Left forelimb (tissue), 1 donor: Measurements from ENCODE around the gene GAL3ST1.
"Not testable (repeated sequence)": the region's sequence is repeated elsewhere in the genome, so short reads cannot be mapped to it uniquely, and the experiment has no call there.

Experiments
- DNase-seq: peaks from one replicate; pipeline ENCODE4 v3.0.0-alpha.2; 2018; ENCODE audit warnings: low spot score

The GAL3ST1 gene

GRCh38 chr22:30596886-30597285 lies 22.4 kb upstream of the GAL3ST1 start:
- no peak for DNase-seq

- no peak for DNase-seq
Observed at GRCh38 chr22:30596199-30596598, 21.7 kb upstream of the GAL3ST1 start.

- DNase-seq, result not testable (repeated sequence)
Observed at GRCh38 chr22:30592360-30592713, 17.9 kb upstream of the GAL3ST1 start.

GRCh38 chr22:30591588-30592359 lies 17.3 kb upstream of the GAL3ST1 start, which contains the start of gene PES1:
TSS of gene PES1 (minus strand) at chr22:30591910. CDS start at chr22:30591833, 77 bp downstream.
- DNase-seq, result peak; percentile 95

DNA sequence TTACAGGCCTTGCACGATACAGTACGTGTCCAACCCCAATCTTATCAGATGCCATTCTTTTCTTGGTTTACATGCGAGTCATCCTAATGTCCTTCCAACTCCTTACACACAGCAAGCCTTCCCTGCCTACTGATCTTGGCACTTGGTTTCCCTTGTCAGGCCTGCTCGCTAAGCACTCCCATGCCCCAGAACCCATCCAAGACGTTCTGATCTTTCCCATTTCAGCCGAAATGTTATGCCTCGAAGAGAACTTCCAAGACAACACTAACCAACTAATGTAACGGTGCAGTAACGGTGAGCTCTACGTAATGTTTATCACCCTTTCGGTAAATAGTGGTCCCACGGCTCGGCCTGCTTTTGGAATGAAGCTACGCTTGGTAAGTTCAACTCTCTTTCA lies 16.7 kb upstream of the GAL3ST1 start:
- no peak for DNase-seq

GRCh38 chr22:30586414-30586813 lies 11.9 kb upstream of the GAL3ST1 start:
- no peak for DNase-seq

DNA sequence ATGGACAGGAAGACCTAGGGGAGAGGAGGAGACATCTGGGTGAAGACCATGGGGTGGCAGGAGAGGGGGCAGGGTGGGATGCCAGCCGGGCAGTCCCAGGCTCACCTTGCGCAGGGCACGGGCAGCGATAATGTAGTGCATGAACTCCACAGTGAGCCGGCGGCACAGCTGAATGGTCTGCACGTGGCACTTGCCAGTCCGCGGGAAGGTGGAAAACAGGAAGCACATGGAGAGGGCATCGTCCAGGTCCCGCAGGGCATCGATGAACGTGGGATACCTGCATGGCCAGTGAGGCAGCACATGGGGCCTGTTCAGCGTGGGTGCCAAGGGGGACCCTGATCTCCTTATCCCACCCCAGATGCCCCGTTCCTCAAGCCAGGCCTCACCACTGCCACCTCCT lies 10.0 kb upstream of the GAL3ST1 start:
- no peak for DNase-seq

- no peak for DNase-seq
Observed at GRCh38 chr22:30582788-30583545, 8.5 kb upstream of the GAL3ST1 start.

GRCh38 chr22:30582051-30582450 lies 7.6 kb upstream of the GAL3ST1 start:
- DNase-seq, result no peak

- no peak for DNase-seq
Observed at GRCh38 chr22:30580896-30581295, 6.4 kb upstream of the GAL3ST1 start.

DNA sequence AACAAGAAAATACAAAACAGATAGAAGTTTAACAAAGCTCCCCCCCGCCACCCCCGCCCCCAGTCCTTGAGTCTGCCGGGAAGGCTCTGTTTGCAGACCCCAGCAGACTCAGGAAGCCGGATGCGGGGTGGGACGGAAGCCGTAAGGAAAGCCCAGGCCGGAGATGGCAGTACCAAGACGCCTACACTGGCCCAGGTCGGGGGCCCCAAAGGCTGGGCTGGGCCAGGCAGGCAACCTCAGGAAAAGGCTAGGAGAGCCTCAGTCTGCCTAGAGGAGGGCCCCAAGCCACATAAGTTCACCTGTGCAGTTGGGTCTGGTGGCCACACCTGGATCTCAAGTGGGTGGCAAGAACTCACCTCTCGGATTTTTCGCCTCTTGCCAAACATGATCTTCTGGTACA lies 4.0 kb upstream of the GAL3ST1 start:
- no peak for DNase-seq

DNA sequence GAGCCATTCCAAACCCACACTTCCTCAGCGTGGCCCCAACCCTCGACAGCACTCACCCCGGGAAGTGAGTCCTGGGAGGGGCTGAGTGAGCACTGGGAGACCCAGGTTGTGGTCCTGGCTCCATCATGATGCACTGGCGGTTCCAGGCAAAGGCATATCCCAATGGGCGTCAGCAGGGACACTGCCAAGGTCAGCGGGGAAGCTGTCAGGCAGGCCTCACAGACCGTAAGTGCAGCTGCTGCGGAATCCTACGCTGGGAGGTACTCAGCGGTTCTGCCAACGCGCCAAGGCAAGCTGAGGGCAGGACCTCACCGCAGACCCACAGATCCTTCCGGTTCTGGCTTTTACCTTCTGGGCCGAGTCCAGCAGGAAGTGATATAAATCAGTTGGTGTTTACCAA lies 1.4 kb upstream of the GAL3ST1 start:
- no peak for DNase-seq

- DNase-seq, result peak; percentile 75
Observed at GRCh38 chr22:30574997-30575671, 669 bp upstream of the GAL3ST1 start.

DNA sequence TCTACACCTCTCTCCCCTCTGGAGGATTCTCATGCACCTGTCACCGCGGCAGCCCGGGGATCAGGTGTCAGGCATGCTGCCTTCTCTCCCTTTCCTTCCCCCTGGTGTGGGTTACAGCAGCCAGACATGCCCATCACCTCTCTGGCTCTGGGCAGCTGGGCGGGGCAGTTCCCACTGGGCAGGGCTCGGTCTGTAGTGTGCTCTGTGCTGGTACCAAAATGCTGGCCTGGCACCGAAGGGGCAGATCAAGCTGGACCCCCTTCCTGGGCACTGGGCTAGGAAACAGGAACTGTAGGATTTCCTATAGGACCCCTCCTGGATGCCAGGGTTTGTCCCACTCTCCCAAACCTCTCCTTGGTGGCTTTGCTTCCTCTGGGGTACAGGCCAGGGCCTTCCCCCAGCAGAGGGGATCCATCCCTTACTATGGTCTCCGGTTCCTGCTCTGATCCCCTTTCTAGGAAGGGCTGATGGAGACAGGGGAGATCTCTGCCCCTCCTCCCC lies 821 bp downstream of the GAL3ST1 start:
- no peak for DNase-seq

DNA sequence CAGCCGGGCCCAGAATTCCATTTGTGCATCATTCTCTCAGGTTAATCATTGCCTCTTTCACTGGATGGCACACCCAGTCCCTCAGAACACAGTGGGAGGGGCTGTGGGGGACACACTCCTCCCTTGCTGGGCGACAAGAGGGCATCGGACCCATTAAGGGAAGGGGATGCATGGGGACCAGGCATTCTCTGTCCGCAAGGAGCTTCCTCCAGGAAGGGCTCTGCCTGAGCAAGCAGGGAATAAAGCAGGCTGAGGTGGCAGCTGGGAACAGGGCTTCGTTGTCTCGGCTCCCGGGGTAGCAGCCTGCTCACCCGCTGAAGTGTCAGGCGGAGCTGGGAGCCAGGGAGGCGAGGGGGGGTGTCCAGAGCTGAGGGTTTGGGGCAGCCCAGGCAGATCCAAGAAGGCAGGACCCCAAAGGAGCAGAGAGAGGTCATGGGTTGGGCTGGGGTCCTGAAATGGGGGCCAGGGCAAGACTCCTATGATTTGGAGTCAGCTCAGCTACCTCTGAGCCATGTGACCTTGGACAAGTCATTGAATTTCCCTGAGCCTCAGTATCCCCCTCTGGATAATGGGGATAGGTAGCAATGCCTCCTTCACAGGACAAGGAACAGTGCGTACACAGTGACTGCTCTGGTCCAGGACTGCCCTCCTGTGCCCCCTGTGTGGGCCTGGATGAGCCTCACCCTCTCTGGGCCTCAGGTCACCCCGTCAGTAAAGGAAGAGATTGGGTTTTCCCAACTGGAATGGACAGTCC lies 1.4 kb downstream of the GAL3ST1 start:
- DNase-seq, result no peak

DNA sequence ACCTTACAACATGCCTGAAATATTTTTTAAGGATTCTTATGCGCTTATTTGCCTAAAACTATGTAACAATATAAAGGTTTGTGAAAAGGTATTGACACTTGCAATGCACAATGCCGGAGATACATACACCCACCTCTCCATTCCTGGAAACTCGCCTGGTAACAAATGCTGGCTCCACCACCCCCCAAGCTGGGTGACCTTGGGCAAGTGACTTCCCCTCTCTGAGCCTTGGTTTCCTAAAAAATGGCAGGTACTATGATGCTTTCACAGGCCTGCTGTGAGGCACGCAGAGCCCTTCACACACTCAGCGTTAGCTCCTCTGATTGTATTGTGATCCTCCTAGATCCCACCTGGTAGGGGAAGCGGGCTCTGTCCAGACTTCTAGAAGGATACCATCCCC lies 2.3 kb downstream of the GAL3ST1 start:
- no peak for DNase-seq

DNA sequence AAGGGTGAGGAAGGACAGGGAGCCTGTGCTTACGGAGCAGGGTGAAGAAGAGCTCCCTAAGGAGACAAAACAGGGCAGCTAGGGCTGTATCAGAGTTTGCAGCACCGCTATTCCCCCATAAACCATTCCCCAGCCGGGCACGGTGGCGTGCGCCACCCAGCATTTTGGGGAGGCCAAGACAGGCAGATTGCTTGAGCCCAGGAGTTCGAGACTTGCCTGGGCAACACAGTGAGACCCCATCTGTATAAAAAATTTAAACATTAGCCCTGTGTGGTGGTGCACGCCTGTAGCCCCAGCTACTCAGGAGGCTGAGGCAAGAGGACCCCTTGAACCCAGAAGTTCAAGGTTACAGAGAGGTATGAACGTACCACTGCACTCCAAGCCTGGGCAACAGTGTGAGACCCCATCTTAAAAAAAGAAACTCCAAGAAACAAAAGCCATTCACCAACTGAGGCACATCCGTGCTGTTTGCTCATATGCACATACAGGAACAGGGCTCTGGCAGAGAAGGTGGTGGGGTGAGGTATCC lies 4.7 kb downstream of the GAL3ST1 start:
- no peak for DNase-seq

DNA sequence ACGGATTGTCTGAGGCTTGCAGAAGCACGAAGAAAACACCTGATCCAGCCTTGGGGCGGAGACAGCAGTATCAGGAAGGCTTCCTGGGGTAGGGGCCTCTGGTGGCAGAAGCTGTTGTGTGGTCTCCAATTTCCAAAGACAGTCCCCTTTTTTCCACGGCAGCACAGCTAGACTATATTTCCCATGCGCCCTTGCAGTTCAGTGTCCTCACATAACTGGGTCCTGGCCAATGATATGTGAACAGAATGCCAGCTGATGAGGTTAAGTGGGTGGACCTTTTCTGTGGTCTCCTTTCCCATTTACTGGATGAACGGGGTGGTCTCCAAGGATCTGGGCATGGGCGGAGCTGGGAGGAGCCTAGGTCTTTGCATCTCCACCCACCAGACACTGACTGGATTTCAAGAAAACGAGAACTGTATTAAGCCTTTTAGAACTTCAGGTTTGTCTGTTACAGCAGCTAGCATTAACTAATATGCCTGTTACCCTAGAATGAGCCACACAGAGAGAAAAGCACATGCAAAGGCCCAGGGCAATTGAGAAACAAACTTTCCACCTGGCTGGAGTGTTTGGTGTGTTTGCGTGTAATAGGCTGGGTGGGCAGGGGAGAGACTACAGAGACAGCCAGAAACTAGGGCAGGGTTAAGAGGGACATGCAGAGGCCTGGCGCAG lies 6.2 kb downstream of the GAL3ST1 start:
- no peak for DNase-seq

DNA sequence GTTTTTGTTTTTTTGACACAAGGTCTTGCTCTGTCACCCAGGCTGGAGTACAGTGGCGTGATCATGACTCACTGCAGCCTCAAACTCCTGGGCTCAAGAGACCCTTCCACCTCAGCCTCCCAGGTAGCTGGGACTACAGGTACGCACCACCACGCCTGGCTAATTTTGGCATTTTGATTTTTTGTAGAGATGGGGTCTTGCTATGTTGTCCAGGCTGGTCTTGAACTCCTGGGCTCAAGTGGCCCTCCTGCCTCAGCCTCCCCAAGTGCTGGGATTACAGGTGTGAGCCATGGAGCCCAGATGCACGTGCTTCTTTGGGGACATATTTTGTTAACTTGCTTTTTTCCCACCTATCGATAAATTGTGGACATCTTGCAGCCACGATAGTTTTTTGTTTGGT lies 7.2 kb downstream of the GAL3ST1 start:
- DNase-seq, result not testable (repeated sequence)

- DNase-seq, result no peak
Observed at GRCh38 chr22:30566125-30566524, 8.3 kb downstream of the GAL3ST1 start.

DNA sequence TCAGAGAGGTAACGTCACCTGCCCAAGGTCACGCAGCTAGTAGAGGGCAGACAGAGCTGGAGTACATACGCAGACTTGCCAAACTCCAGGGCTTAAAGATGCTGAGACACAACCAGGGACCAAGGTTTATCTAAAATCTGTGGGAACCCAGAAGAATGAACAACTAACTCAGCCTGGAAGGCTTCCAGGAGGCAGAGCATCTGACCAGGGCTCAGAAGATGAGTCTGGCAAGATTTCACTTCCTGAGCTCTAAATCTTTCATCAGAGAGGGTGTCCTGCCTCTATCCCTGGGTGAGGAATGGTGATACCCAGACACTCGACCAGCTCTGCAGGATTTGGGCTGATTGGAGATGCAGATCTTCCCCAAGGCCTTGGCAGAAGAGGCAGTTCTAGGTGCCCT lies 9.1 kb downstream of the GAL3ST1 start:
- DNase-seq, result no peak
